K562 (cell line): Measurements from ENCODE around the gene PRR20C. TPM values are rescaled to one million over a fixed set of nuclear protein-coding genes. Genes with fewer than 3 reads are reported as not detected.
"Not testable (repeated sequence)": the region's sequence is repeated elsewhere in the genome, so short reads cannot be mapped to it uniquely, and the experiment has no call there.

Experiments
- ATAC-seq: fragments of 200-7000 bp; cut with Tn5 transposase; 3 replicates; pipeline ENCODE4 v1.9.1; 2020; ENCODE audit warnings: moderate library complexity
- BruUV-seq: library from RNA; stranded (reverse); fragments of 400-500 nt; replicated peaks from 2 replicates; lab custom pipeline; 2021; lab: Mats Ljungman, UMichigan
- CTCF ChIA-PET: fragments of 300-600 bp; formaldehyde crosslinking; extraction: SDS; loops from one replicate; lab custom pipeline; 2021; ENCODE audit warnings: low intra/inter-chr PET ratio; lab: Yijun Ruan, JAX
- POLR2A ChIA-PET: fragments of 300-600, 350-650 bp; sonication (Branson Sonifier 250); formaldehyde crosslinking; extraction: SDS; loops from one replicate; lab custom pipeline; 2021; ENCODE audit warnings: antibody characterized with exemption, inconsistent platforms; lab: Yijun Ruan, JAX
- DNase-seq, 4 experiments: peaks; one replicate each; pipeline versions ENCODE4 v3.0.0 to v3.0.0-alpha.2; 2011 to 2018; ENCODE audit warnings: low spot score in 3 of 4, mixed read lengths in 3 of 4; ENCODE audit errors: extremely low read depth in 1 of 4
- FAIRE-seq: peaks from 2 replicates; lab custom pipeline; 2011; peaks lifted over from hg19 to GRCh38; lab: Jason Lieb, UNC
- H2AFZ ChIP-seq: 2 replicates; pipeline ENCODE4 v1.6.0; 2011; ENCODE audit warnings: low read depth, low read length, control low read depth, inconsistent platforms
- H3K27ac ChIP-seq: fragments of 200-600 bp; 3 replicates; pipeline ENCODE4 v1.8.0; 2011; ENCODE audit warnings: low read depth, mild to moderate bottlenecking, control low read depth, inconsistent platforms, low read length, moderate library complexity, mixed read lengths; ENCODE audit errors: extremely low read depth
- H3K27me3 ChIP-seq, 2 experiments: fragments of 300-600 bp in 1 of 2; 2 replicates in 1 of 2; 3 replicates in 1 of 2; pipeline versions ENCODE4 v1.6.0 to v1.8.0; 2011; ENCODE audit warnings: inconsistent platforms in 2 of 2, low read length in 2 of 2, mild to moderate bottlenecking in 1 of 2, mixed read lengths in 1 of 2, moderate library complexity in 1 of 2; ENCODE audit not compliant: control insufficient read depth in 2 of 2, insufficient read depth in 2 of 2
- H3K36me3 ChIP-seq: fragments of 300-600 bp; 3 replicates; pipeline ENCODE4 v1.8.0; 2011; ENCODE audit warnings: mild to moderate bottlenecking, low read length, inconsistent platforms; ENCODE audit not compliant: control insufficient read depth, insufficient read depth
- H3K4me1 ChIP-seq, 2 experiments: fragments of 200-600 bp in 1 of 2; replicated peaks in 1 of 2; 2 replicates in 1 of 2; 3 replicates in 1 of 2; pipeline versions ENCODE4 v1.5.1 to v1.8.0; 2011; ENCODE audit warnings: inconsistent platforms in 2 of 2, low read length in 2 of 2, mild to moderate bottlenecking in 1 of 2, mixed read lengths in 1 of 2, moderate library complexity in 1 of 2; ENCODE audit not compliant: control insufficient read depth in 2 of 2, insufficient read depth in 2 of 2
- H3K4me2 ChIP-seq: 2 replicates; pipeline ENCODE4 v1.6.1; 2011; ENCODE audit warnings: low read length, control low read depth, inconsistent platforms, mixed read lengths; ENCODE audit not compliant: insufficient read depth
- H3K4me3 ChIP-seq: fragments of 200-600 bp; sonication (generic), shearing (Covaris generic); 2 replicates; pipeline ENCODE4 v1.5.1; 2016; ENCODE audit warnings: control low read depth, inconsistent platforms
- H3K79me2 ChIP-seq: fragments of 200-600 bp; 3 replicates; pipeline ENCODE4 v1.8.0; 2011; ENCODE audit warnings: low read length, inconsistent platforms; ENCODE audit not compliant: control insufficient read depth, insufficient read depth
- H3K9ac ChIP-seq, 2 experiments: 2 replicates each; pipeline versions ENCODE4 v1.6.0 to v1.6.1; 2011; ENCODE audit warnings: low read depth in 2 of 2, low read length in 2 of 2, control low read depth in 1 of 2, inconsistent platforms in 1 of 2, mild to moderate bottlenecking in 1 of 2, mixed read lengths in 1 of 2; ENCODE audit not compliant: insufficient read depth in 1 of 2
- H3K9me1 ChIP-seq: one replicate; pipeline ENCODE4 v1.6.0; 2011; ENCODE audit warnings: inconsistent platforms, mild to moderate bottlenecking, low read length, moderate library complexity; ENCODE audit not compliant: control insufficient read depth, insufficient read depth
- H3K9me3 ChIP-seq: replicated peaks from 2 replicates; pipeline ENCODE4 v1.5.1; 2011; ENCODE audit warnings: low read depth, low read length, inconsistent platforms; ENCODE audit not compliant: control insufficient read depth, insufficient read depth
- H4K20me1 ChIP-seq: replicated peaks from 2 replicates; pipeline ENCODE4 v1.6.1; 2011; ENCODE audit warnings: low read length, inconsistent platforms, mixed read lengths; ENCODE audit not compliant: control insufficient read depth, insufficient read depth
- WGBS: fragments of 100-300 bp; shearing (Covaris generic); methylation state at CpG from one replicate; pipeline ENCODE4 v1.1.6; 2016; ENCODE audit warnings: low coverage, mixed read lengths; ENCODE audit not compliant: insufficient coverage; ENCODE audit errors: missing lambda C conversion rate; 5-methylcytosine and 5-hydroxymethylcytosine counted together
- in situ Hi-C: fragments of 300-500 bp; cut with MboI; formaldehyde crosslinking; loops from 4 replicates; pipeline ENCODE4 v1.15.0; 2018; ENCODE audit warnings: inconsistent platforms, mixed read lengths
- intact Hi-C: fragments of 100-400 bp; cut with micrococcal nuclease; formaldehyde crosslinking; loops from 2 replicates; pipeline ENCODE4 v1.14.2; 2022
- polyA plus RNA-seq, 8 experiments: library from polyadenylated mRNA; depleted of rRNA in 4 of 8; stranded (reverse) in 5 of 8; unstranded in 3 of 8; fragments of >200 nt; fragmentation: Nextera tagmentation in 2 of 8; fragmentation: Illumina TruSeq in 1 of 8; extraction: Ambion mirVana in 2 of 8; extraction: Trizol in 1 of 8; gene quantifications; 2 replicates each; pipeline versions ENCODE4 v1.2.1 to v1.2.3, GENCODE V29; 2011 to 2014; ENCODE audit warnings: inconsistent platforms in 1 of 8, missing spikeins in 1 of 8
- total RNA-seq, 7 experiments: library from RNA; depleted of rRNA in 6 of 7; stranded (reverse); fragments of >200 nt in 6 of 7; fragmentation: Illumina TruSeq in 2 of 7; extraction: Trizol in 2 of 7; gene quantifications; 2 replicates each; pipeline versions ENCODE4 v1.2.1 to v1.2.3, GENCODE V29; 2011 to 2021; ENCODE audit warnings: low replicate concordance in 1 of 7

Gene PRR20C
- total and polyA plus RNA-seq, 9 of the 15 experiments (the other 6 are each of a cell fraction or from before 2014, with no cell fraction given), result not detected

DNA sequence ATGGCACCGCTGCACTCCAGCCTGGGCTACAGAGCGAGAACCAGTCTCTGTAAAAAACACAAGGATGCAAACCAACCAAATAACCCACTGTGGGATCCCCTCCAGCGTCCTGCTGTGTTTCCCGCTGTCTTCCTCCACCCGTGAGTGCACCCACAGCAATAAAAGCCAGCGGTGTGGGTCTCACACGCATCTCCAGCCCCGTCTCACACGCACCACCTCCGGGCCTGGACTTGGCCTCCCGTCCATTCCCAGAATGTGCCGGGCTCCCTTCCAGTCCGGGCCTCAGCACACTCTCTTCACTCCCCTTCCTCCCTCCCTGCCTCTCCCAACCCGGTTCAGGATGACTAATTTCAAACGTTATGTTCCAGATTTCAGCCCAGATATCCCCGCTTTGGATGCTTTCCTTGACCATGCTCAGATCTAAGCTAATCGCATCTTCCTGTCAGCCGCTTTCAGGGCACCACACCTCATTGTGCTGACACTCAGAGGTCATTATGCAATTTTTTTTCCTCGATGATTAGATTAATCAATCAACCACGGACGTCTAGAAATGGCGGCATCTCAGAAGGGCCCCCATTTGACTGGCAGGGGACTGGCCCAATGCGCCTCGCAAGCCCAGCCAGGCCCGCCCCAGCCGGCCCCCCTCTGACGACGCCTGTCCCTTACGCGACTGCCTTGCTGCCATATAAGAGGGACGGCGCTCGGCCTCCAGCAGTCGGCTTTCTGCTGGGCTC lies 13.5 kb upstream of the PRR20C start, which contains the start of gene PRR20A:
PRR20A (plus strand) TSS at position 684 of the 734 bp plus-strand sequence. CDS start 387 bp downstream, outside the sequence.
- H3K4me3 ChIP-seq, BruUV-seq, H3K79me2 ChIP-seq, H3K27me3 ChIP-seq, H3K9me1 ChIP-seq, H2AFZ ChIP-seq, H3K36me3 ChIP-seq, FAIRE-seq, POLR2A ChIA-PET, H3K4me2 ChIP-seq, H3K27ac ChIP-seq, H3K4me1 ChIP-seq, H3K9me3 ChIP-seq, intact Hi-C loops, ATAC-seq, CTCF ChIA-PET, H4K20me1 ChIP-seq, in situ Hi-C loops, DNase-seq, H3K9ac ChIP-seq: not testable (repeated sequence)
- 0% methylated on average over 6 of the region's 34 CpGs for WGBS

DNA sequence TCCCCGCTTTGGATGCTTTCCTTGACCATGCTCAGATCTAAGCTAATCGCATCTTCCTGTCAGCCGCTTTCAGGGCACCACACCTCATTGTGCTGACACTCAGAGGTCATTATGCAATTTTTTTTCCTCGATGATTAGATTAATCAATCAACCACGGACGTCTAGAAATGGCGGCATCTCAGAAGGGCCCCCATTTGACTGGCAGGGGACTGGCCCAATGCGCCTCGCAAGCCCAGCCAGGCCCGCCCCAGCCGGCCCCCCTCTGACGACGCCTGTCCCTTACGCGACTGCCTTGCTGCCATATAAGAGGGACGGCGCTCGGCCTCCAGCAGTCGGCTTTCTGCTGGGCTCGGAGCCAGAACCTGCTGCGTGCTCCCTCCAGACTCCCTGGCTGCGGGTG lies 6.7 kb upstream of the PRR20C start, which contains the start of gene PRR20B:
PRR20B (plus strand) TSS at position 301 of the 400 bp plus-strand sequence. CDS start 387 bp downstream, outside the sequence.
- H4K20me1 ChIP-seq, H3K9me3 ChIP-seq, H3K9me1 ChIP-seq, DNase-seq, CTCF ChIA-PET, ATAC-seq, H3K27ac ChIP-seq, H3K4me2 ChIP-seq, H2AFZ ChIP-seq, in situ Hi-C loops, intact Hi-C loops, H3K4me3 ChIP-seq, H3K36me3 ChIP-seq, POLR2A ChIA-PET, H3K9ac ChIP-seq, H3K79me2 ChIP-seq, FAIRE-seq, H3K4me1 ChIP-seq, H3K27me3 ChIP-seq, BruUV-seq: not testable (repeated sequence)
- no CpG with 5 or more reads among the region's 22 CpGs for WGBS

DNA sequence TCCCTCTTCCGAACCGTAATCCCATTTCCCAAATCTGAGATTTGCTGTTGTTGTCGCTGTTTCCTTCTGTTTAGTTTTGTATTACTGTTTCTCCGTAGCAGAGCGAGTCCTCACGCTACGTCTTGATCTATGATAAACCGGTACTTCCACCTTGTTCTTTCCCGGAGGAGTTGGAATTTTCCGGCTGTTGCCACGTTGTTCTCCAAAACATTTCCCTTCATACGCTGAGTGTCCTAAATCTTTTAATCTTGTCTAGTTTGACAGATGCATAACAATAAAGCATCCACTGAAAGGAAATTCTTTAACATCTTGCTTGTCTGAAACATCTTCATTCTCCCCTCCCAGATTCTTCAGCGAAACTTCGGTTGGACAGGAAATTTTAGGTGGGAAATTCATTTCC lies 5.8 kb upstream of the PRR20C start:
- H3K4me2 ChIP-seq, H3K36me3 ChIP-seq, H3K79me2 ChIP-seq, BruUV-seq, in situ Hi-C loops, H4K20me1 ChIP-seq, POLR2A ChIA-PET, ATAC-seq, H3K27ac ChIP-seq, FAIRE-seq, H3K9me1 ChIP-seq, H3K9me3 ChIP-seq, H3K27me3 ChIP-seq, H3K4me1 ChIP-seq, H2AFZ ChIP-seq, CTCF ChIA-PET, DNase-seq, H3K4me3 ChIP-seq, H3K9ac ChIP-seq, intact Hi-C loops: not testable (repeated sequence)
- 1% methylated on average over 5 of the region's 14 CpGs for WGBS

DNA sequence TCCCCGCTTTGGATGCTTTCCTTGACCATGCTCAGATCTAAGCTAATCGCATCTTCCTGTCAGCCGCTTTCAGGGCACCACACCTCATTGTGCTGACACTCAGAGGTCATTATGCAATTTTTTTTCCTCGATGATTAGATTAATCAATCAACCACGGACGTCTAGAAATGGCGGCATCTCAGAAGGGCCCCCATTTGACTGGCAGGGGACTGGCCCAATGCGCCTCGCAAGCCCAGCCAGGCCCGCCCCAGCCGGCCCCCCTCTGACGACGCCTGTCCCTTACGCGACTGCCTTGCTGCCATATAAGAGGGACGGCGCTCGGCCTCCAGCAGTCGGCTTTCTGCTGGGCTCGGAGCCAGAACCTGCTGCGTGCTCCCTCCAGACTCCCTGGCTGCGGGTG lies 6.5 kb downstream of the PRR20C start, which contains the start of gene PRR20D:
PRR20D (plus strand) TSS at position 301 of the 400 bp plus-strand sequence. CDS start 387 bp downstream, outside the sequence.
- H3K27ac ChIP-seq, H4K20me1 ChIP-seq, DNase-seq, POLR2A ChIA-PET, H3K4me2 ChIP-seq, CTCF ChIA-PET, H3K9ac ChIP-seq, FAIRE-seq, in situ Hi-C loops, H3K4me3 ChIP-seq, ATAC-seq, H3K79me2 ChIP-seq, intact Hi-C loops, H3K27me3 ChIP-seq, H3K4me1 ChIP-seq, BruUV-seq, H2AFZ ChIP-seq, H3K36me3 ChIP-seq, H3K9me3 ChIP-seq, H3K9me1 ChIP-seq: not testable (repeated sequence)
- WGBS, result no CpG with 5 or more reads among the region's 22 CpGs
